ENCODE measurements around the gene ESRP2.

Gene ESRP2

DNA sequence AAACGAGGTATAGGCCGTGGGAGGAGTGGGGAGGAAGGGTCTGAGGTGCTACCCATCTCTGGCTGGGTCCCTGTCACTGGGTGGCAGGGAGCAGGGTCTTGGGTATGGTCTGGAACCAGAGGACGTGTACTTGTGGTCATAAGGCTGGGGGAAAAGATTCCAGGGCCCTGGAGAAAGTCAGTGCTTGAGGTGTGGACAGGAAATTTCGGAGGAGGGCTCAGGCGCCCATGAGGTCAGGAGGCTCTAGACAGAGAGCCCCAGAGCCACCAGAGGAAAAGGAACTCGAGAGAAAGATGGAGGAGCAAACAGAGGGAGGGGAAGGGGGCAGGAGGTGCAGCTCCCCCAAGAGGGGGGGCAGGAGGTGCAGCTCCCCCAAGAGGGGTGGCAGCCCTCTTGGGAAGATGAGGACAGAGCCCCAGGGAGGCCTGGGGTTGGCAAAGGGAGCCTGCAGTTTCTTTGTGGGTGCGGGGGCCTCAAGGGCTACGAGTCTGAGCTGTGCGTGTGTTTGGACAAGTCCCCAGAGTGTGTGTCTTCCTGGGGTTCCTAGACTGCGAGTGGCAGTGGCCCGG is 27.7 kb upstream of the ESRP2 start:
- DNase-seq (ENCODE audit: low read depth in 2 of 2): no peak

DNA sequence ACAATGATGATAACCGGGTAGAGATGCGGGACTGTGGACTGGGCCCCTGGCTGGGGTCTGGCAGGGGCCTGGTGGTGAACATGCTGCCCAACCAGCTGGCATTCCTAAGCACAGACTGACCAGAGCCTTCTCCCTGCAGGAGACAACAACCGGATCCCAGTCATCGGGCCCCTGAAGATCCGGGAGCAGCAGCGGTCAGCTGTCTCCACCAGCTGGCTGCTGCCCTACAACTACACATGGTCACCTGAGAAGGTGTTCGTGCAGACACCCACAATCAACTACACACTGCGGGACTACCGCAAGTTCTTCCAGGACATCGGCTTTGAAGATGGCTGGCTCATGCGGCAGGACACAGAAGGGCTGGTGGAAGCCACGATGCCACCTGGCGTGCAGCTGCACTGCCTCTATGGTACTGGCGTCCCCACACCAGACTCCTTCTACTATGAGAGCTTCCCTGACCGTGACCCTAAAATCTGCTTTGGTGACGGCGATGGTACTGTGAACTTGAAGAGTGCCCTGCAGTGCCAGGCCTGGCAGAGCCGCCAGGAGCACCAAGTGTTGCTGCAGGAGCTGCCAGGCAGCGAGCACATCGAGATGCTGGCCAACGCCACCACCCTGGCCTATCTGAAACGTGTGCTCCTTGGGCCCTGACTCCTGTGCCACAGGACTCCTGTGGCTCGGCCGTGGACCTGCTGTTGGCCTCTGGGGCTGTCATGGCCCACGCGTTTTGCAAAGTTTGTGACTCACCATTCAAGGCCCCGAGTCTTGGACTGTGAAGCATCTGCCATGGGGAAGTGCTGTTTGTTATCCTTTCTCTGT is 23.3 kb upstream of the ESRP2 start:
- no peak for DNase-seq (ENCODE audit: low read depth in 2 of 2)

DNA sequence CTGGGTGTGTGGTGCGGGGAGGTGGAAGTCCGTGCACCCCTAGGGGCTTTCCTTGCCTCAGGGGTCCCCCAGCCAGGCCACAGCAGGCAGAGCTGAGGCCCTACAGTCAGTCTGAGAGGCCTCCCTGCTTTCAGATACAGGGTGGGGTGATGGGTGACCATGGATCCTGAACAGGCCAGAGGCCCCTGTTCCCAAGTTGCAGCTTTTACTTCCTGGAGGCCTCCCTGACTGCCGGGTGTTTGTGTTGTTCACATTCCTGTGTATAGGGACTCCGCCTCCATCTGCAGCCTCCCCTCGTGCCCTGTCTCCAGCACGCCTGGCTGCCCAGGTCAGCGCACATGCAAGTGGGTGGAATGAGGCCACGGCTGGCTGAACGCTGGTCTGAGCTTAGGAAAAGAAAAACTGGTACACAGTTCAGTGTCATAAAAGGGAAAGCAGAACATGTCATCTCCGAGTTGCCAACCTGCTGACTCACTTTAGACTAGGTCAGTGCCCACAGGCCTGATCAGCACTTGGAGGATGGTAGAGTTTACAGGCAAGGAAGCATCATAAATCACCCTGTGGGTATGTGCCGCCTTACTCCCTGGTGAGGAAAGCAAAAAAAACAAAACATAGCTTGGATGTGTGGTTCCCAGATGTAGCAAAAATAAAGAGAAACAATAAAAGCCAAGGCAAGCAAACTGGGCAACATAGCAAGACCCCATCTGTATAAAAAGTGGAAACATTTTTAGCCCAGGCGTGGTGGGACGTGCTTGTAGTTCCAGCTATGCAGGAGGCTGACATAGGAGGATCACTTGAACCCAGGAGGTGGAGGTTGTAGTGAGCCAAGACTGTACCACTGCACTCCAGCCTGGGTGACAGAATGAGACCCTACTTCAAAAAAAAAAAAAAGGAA is 22.2 kb upstream of the ESRP2 start:
- no peak for DNase-seq (ENCODE audit: low read depth in 2 of 2)

DNA sequence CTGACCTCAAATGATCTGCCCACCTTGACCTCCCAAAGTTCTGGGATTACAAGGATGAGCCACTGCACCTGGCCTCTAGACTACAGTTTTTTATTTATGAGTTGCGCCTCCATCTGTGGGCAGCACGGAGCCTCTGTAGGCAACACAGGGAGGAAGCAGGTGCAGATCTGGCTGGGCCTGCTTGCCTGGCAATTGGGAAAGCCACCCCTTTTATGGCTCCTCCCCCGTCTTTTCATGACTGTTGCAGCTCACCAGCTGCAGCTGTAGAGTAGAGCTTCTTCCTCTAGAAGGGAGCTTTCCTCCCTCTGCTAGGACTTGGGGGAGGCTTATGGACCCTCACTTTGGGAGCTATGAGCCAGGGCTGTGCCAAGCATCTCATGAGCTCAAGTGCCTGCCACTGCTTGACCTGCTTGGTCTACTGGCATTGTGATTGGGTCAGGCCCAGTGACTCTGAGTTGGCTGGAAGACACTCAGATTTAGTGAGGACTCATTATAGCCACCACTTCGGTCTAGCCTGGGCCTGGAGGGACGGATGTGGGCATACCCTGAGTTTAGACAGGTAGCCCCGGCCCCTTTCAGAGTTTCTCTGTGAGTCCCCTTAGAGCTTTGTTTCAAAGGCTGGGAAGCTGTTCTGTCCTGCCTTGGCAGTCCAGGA is 21.5 kb upstream of the ESRP2 start:
- DNase-seq (ENCODE audit: low read depth in 2 of 2): no peak

DNA sequence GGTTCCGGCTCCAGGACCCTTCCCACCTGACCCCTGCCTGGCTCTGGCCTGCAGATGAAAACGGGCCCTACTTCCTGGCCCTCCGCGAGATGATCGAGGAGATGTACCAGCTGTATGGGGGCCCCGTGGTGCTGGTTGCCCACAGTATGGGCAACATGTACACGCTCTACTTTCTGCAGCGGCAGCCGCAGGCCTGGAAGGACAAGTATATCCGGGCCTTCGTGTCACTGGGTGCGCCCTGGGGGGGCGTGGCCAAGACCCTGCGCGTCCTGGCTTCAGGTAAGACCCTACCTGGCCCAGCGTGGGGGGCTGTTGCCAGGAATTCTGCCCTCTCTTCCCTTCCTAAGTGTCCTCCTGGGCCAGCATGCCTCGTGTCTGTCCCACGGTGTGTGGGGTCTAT is 19.8 kb upstream of the ESRP2 start:
- DNase-seq (ENCODE audit: low read depth in 2 of 2): no peak

DNA sequence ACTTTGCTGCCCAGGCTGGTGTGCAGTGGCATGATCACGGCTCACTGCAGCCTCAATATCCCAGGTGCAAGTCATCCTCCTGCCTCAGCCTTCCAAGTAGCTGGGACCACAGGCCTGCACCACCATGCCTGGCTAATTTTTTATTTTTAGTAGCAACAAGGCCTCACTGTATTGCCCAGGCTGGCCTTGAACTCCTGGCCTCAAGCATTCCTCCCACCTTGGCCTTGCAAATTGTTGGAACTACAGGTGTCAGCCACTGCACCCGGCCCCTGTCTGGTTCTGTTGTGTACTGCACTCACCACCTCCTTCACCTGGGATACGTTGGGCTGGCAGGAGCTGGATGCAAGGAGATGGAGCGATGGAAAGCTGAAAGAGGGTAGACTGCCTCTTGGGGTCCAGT is 17.8 kb upstream of the ESRP2 start:
- DNase-seq (ENCODE audit: low read depth in 2 of 2): no peak

DNA sequence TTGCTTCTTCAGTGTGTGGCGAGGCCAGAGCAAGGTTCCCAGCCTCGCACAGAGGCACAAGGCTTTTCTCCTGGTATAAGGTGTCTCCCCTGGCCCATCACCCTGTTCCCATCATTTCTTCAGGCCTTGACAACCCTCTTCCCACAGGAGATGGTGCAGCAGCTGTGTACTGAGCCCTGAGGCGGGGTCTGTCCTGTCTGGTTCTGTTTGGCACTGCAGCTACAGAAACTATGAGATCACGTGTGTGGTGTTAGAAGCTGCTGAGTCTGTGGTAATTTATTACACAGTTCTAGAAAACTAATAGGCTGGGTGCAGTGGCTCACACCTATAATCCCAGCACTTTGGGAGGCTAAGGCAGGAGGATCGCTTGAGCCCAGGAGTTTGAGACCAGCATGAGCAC is 16.5 kb upstream of the ESRP2 start:
- DNase-seq (ENCODE audit: low read depth in 2 of 2): no peak

DNA sequence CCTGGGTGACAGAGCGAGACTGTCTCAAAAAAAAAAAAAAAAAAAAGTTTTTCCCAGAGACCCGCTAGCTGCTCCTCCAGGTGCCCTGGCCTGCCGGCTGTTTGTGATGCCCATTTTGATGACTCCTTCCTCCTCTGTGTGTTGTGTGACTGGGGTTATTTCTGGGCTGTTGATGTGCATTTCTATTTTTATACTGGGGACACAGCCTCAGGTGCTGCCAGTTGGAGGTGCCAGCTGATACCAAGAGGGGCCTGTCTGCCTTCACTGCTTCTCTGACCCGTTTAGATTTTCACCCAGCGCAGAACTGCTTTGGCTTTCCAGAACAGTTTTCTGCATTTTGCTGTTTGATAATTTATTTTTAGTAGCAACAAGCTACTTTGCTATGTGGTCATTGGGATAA is 15.9 kb upstream of the ESRP2 start:
- no peak for DNase-seq (ENCODE audit: low read depth in 2 of 2)

DNA sequence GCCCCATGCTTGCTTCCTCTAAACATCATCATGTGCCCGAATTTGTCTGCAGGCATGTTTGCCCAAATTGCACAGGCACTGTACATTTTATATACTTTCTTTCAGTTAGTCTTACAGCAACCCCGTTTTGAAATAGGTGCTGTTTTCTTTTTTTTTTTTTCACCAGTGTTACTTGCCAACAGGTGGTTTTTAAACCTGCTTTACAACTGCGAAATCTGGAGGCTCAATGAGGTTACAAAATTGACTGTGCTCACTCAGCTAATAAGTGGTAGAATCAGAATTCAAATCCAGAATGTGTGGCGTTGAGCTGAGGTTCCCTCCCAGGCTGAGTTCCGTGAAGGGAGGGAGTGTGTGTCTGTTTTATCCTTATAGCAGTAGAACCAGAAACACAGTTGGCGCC is 15.0 kb upstream of the ESRP2 start:
- no peak for DNase-seq (ENCODE audit: low read depth in 2 of 2)

DNA sequence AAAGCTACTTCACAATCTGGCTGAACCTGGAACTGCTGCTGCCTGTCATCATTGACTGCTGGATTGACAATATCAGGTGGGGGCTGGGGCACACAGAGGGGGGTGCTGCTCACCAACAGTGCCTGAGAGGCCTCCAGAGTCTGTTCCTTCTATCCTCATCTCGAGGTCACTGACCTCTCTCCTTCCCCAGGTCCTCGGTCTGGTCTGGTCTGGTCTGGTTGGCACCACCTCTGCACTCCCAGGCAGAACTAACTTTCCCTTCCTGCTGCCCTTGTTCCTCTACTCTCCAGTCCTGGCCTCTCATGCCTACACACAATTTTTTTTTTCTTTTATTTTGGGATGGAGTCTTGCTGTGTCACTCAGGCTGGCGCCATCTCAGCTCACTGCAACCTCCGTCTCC is 13.4 kb upstream of the ESRP2 start:
- no peak for DNase-seq (ENCODE audit: low read depth in 2 of 2)

DNA sequence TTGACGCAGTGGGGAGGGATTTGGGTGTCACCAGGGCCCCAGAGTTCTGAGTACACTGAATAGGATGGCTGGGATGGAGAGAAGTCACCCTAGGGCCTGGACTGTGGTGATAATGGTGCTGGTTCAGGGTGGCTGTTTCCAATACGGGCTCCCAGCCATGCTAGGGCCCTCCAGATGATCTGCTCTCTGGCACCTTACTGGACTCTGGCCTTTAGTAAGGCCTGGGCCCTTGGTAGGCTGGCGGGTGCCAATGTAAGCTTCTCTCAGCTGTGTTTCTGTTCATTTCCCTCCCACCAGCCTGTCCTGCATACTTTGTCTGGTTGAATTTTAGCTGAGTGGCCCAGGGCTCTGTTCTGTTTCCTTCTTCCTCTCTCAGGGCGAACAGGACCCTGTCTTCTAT is 12.0 kb upstream of the ESRP2 start:
- no peak for DNase-seq (ENCODE audit: low read depth in 2 of 2)

DNA sequence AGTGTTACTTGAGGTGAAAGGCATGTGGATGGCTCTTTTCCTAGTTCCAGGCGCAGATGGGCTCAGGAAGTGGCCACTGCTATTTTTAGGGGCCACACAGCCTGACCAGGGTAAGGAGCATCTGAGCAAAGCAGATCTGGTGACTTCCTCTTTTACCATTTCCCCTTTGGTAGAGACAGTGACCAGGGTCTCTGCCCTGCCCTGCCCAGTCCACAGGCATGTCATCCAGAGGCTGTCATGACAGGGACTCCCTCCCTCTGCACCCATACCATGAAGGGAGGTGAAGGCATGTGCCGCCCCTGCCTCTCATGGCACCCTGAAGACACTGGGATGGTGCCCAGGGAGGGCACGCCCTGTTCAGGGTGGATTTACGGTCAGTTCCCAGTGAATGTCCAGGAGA is 11.5 kb upstream of the ESRP2 start:
- no peak for DNase-seq (ENCODE audit: low read depth in 2 of 2)

DNA sequence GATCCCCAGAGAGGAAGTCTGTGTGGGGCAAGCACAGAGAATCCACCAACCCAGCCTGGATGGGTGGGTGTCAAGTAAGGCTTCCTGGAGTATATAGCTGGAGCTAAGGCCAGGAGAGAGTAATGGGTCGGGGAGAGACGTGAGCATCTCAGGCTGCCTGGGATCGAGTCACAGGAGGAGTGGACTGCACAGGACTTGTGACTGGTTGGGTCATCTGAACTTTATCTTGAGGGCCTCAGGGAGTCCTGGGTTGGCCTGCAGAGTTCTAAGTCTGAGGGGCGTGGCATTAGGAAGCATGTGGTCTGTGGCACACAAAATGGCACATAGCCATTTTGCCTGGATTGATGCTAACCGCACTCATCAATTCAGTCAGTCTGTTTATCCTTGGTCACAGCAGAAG is 10.7 kb upstream of the ESRP2 start:
- no peak for DNase-seq (ENCODE audit: low read depth in 2 of 2)

DNA sequence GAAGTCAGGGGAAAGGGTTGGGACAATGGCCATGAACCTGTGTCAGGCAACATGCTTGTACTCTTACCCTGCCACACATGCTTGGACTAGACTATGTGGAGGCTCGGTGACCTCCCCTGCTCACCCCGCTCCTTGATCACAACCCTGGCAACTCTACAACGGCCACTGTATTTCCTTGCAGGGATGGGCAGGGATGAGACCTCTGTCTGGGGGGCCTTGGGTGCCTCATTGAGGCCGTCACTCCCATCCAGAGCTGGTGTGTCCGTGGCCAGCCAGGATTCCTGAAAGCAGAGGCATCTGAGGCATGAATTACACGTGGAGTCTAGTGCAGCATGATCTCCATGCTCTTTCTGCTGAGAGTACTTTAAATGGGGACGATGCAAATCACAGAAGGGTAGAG is 10.2 kb upstream of the ESRP2 start:
- DNase-seq (ENCODE audit: low read depth in 2 of 2): no peak

DNA sequence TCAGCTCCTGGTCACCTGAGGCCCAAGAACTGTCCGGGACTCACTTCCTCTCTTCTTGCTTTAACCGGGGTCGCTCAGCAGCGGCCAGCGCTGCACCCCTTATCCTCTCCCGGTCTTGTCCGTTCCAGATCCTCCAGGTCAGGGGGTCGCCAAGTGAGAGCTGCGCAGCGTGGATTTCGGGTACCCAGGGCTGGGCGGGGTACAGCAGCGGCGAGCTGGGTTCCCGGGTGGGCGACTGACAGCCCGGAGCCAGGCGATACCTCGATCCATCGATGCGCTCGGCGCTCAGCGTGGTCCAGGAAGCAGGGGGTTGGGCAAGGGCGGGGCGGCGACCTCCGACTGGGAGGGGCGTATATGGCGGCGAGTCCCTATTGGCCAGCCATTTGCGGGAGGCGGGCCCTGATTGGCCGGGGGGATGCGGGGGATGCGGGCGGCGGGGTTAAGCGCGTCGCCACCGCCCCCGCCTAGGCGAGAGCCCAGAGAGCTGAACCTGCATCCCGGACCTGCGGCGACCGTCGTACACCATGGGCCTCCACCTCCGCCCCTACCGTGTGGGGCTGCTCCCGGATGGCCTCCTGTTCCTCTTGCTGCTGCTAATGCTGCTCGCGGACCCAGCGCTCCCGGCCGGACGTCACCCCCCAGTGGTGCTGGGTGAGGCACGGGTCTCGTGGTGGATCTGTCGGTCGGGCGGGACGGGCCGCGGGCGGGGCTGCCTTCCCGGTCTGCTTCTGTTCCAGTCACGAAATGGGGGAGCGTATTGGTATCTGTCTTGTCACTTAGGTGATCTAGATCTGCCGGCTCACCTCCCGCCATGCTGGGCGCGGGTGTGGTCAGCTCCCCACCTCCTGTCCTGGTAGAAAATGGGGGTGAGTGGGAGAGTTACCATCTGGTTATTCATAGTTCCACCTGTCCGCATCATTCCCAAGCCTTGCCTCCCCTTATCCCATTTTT is 9.3 kb upstream of the ESRP2 start, which contains the start of gene PLA2G15:
TSS of gene PLA2G15 (plus strand) at position 471 of the 951 bp plus-strand sequence. CDS start at position 525, 54 bp downstream.
- peak; percentile 91 to 94 for DNase-seq (ENCODE audit: low read depth in 2 of 2)

DNA sequence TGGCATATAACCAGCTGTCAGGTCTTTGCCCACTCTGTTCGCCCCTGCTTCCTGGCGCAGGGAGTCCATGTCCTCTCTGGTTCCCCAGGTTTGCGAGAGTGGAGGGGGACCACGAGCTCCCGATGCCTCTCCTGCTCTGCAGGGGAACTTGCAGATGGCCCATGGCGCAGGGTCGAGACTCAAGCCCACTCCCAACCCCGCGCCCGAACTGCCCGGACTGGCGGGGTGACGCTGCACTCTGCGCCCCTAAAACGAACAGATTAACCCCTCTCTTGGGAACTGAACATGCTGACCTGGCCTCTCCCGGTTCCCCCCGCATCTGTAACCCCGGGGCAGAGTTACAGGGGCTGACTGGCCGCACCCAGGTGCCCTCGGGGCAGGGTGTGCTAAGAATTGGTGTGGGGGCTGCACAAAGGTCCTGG is 8.6 kb upstream of the ESRP2 start:
- DNase-seq (ENCODE audit: low read depth in 2 of 2): no peak

DNA sequence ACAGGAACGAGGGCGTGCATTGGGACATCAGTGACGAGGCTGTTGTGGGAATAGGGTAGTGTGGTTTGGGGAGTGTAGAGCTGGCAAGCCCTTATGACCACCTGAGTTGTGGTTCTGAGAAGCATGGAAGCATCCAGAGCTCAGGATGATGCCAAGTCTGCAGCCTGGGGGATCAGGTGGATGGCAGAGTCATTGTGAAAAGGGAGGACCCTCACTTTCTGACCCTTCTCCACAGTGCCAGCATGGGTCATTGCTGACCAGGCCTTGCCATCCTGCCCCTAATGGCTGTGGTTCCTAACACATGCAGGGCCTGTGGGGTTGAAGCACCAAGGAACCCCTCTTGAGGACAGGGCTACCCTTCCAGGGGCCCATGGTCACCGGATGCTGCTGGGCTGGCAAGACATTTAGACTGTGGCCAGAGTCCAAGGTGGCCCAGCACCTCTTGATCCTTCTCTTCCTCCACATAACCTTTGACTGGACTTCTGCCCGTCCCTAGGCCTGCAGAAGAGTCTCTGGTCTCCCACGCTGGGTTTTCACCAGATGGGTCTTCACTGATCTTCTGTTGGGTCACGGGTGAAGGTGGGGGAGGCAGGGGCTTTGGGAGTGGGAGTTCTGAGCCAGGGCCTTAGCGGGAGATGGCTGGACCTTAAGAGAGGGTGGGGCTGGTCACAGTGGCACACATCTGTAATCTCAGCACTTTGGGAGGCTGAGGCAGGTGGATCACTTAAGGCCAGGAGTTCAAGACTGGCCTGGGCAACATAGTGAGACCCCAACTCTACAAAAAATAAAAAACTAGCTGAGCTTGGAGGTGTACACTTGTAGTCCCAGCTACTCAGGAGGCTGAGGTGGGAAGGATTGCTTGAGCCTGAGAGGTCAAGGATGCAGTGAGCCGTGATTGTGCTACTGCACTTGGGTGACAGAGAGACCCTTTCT is 7.3 kb upstream of the ESRP2 start:
- no peak for DNase-seq (ENCODE audit: low read depth in 2 of 2)

DNA sequence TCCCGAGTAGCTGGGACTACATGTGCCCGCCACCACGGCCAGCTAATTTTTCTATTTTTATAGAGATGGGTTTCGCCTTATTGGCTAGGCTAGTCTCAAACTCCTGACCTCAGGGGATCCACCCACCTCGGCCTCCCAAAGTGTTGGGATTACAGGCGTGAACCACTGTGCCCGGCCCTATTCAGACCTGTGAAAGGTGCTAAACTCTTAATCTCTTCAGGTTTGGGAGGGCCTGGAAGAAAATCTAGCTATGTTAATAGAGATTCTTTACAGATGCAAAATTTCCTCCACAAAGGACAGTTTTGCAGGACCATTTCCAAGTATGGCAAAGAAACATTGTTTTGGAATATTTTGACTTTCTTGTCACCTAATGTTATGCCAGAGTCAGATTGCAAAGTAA is 6.2 kb upstream of the ESRP2 start:
- no peak for DNase-seq (ENCODE audit: low read depth in 2 of 2)

DNA sequence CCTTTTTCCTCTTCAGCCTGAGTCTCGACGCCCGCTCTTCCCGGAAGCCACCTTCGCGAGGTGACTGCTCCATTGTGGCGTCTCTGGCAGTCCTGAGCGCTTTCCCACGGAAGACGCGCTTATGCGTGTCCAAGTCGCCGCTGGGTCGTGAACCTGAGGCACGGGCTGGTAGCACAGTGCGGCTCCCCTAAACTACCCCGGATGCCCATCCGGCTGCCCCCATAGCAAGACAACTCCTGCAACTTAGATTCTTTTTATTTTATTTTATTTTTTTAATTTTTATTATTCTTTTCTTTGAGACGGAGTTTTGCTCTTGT is 2.1 kb upstream of the ESRP2 start:
- DNase-seq (ENCODE audit: low read depth in 2 of 2): no peak
